GM10248 (cell line): ENCODE results near the gene CACNA1S.

Experiments used
- CTCF ChIA-PET: fragments of 300-600 bp; sonication (Branson Sonifier 250); formaldehyde crosslinking; extraction: SDS; loops from one replicate; lab custom pipeline; 2021; ENCODE audit warnings: antibody characterized with exemption; lab: Yijun Ruan, JAX
- POLR2A ChIA-PET: fragments of 350-650 bp; sonication (Branson Sonifier 250); formaldehyde crosslinking; extraction: SDS; loops from one replicate; lab custom pipeline; 2020; ENCODE audit warnings: antibody characterized with exemption; lab: Yijun Ruan, JAX
- DNase-seq: peaks from one replicate; pipeline ENCODE4 v3.0.0; 2012; ENCODE audit errors: extremely low spot score
- TF ChIP-seq, protein P1 (sequence below): IDR thresholded peaks from 2 replicates; pipeline ENCODE4 v1.5.1; 2012; ENCODE audit warnings: mild to moderate bottlenecking, low read depth; ENCODE audit errors: extremely low read depth, missing control alignments, control extremely low read depth

CACNA1S gene

DNA sequence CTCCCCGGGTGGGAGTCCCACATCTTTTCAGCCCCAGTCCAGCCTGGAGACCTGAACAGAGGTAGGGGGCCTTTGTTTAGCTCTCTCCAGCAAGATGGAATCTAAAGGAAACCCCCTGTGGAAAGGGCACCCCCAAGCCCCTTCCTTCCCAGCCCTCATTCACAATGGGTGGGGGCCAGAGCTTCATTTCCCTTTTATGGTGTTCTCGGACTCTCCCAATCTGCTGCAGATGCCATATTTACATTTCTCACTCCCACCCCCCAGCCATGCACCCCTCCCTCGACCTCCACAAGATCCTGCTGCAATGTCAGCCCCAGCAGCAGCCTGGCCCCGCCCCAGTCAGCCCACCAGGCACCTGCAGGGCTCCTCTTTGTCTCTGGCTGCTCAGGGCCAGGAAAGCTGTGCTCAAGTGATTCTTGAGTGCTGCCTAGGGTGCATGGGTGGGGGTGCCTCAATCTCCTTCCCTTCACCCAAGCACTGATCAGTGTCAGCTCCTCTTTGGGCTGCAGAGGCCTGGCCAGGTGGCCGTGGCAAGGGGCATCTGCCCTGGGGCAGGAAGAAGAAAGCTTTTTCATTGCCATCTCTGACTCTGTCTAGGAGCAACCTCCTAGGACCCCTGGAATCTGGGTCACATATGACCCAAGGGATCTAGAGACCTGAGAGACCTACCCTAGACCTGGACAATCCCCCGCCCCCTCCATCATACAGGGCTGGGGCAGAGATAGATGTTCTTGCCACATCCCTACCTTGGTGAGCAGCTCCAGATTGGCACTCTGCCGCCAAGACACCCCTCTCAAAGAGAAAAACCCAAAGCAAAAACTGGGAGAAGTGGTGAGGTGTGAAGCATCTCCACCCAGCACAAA is 90.4 kb downstream of the CACNA1S start:
- CTCF ChIA-PET: interaction anchor here (1.9 to 14.7 kb wide), 6 partner anchors 12 to 51 kb away, joined by 7 to 182 read pairs (median 32); no protein-coding TSS in a partner anchor
- peak; percentile 46 for DNase-seq
- POLR2A ChIA-PET: interaction anchor here (0.6 to 2.0 kb wide), 2 partner anchors 50 to 159 kb away, joined by 3 to 5 read pairs; no protein-coding TSS in a partner anchor
- TF ChIP-seq, protein P1, sequence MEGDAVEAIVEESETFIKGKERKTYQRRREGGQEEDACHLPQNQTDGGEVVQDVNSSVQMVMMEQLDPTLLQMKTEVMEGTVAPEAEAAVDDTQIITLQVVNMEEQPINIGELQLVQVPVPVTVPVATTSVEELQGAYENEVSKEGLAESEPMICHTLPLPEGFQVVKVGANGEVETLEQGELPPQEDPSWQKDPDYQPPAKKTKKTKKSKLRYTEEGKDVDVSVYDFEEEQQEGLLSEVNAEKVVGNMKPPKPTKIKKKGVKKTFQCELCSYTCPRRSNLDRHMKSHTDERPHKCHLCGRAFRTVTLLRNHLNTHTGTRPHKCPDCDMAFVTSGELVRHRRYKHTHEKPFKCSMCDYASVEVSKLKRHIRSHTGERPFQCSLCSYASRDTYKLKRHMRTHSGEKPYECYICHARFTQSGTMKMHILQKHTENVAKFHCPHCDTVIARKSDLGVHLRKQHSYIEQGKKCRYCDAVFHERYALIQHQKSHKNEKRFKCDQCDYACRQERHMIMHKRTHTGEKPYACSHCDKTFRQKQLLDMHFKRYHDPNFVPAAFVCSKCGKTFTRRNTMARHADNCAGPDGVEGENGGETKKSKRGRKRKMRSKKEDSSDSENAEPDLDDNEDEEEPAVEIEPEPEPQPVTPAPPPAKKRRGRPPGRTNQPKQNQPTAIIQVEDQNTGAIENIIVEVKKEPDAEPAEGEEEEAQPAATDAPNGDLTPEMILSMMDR: no peak

DNA sequence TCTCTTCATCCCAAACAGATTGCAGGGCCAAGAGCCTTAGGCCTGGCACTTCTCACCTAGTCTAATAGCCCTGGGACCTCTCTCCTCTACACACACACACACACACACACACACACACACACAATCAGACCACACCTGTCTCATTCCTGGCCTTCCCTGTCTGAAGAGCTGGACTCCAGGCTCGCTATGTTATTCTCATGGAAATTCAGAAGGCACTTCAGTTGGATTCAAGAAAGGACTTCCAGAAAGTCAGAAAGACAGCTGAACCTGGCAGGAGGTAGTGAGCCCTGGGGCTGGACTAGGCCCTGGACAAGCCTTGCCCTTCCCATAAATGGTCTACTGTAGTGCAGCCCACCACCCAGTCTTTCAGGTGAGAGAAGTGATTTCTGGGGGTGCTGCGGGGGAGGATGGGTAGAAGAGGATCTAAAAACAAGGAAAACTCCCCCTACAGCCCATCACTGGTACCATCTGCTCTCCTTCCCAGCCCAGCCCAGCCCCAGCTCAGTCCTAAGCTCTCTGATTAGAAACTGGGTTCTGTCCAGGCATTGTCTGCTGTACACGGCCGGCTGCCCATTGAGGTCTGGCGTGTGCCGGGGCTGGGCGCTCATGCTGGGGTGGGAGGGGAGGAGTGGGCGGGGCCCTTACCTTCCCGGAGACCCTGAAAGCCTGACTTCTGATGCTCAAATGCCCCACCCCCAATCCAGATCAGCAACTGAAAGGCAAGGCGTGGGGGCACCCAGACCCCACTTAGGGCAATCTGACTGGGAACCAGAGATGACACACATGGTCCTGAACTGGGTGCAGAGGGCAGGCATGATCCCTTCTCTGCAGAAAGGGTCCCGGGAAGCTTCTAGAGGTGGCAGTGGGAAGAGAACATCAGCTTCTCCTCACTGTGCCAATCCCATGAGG is 91.3 kb downstream of the CACNA1S start:
- TF ChIP-seq, protein P1: no peak
- CTCF ChIA-PET: interaction anchor here (0.8 to 14.7 kb wide), 14 partner anchors 8 to 102 kb away, joined by 3 to 182 read pairs (median 6); no protein-coding TSS in a partner anchor
- POLR2A ChIA-PET: interaction anchor here (0.7 to 2.0 kb wide), 2 partner anchors 27 to 49 kb away, joined by 4 to 5 read pairs; no protein-coding TSS in a partner anchor
- no peak for DNase-seq

DNA sequence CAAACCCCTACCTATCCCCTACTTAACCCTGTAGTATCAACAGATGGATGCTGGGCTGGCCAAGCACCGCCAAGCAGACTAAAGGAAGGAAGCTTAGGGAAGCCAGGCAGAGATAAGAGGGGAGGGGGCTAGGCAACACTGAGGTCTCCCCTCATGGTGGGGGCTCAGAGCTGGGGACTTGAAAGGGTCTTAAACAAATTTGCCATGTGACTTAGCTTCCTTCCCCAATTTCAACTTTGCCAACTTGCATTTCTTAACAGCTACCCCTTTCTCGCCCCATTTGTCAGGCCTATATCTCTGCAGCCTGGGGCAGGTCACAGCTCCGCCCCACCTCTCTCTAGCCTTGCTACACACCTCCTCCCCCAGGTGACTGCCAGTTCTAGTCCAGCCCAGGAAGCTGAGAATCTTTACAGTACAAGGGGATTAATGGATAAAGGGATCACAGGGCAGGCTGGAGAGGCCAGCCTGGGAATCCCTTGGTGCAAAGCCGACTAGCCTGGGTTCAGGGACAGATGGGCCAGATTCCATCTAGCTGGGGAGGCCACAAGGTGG is 92.1 kb downstream of the CACNA1S start:
- CTCF ChIA-PET: interaction anchor here (0.8 to 14.7 kb wide), 14 partner anchors 9 to 101 kb away, joined by 3 to 182 read pairs (median 6); no protein-coding TSS in a partner anchor
- POLR2A ChIA-PET: no interaction called here
- no peak for DNase-seq
- TF ChIP-seq, protein P1: no peak

DNA sequence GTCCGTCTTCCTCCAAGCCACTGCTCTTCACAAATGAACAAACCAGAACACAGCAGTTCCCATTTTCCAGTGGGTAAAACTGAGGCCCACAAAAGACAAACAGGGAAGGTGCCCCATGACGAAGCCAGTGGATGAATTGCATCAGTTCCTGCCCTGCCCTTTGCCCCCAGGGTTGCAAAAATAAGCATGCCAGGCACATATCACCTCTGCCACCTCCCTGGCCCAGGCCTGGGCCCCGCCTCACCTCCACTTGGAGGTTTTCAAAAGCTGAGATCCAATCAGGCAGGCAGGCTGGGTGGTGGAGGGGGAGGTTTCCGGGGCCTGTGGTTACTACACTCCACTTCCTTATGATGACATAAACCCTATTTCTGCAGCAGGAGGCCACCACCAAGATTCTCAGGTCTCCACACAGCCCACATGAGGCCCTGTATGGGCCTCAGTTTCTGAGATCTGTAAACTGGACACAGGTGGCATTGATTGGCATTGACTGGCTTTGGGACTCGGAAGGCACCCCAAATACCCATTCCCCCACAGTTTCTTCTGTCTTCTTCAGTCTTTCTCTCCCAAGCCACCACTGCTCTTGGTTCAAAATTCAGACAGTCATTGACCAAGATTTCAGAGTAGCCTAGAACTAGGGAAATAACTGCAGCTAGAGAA is 92.8 kb downstream of the CACNA1S start:
- peak; percentile 90 for DNase-seq
- ChIA-PET CTCF (interaction anchor here (1.2 to 14.7 kb wide), 9 partner anchors 10 to 75 kb away, joined by 3 to 182 read pairs (median 10); no protein-coding TSS in a partner anchor), POLR2A (no interaction called here)
- TF ChIP-seq, protein P1: no peak

DNA sequence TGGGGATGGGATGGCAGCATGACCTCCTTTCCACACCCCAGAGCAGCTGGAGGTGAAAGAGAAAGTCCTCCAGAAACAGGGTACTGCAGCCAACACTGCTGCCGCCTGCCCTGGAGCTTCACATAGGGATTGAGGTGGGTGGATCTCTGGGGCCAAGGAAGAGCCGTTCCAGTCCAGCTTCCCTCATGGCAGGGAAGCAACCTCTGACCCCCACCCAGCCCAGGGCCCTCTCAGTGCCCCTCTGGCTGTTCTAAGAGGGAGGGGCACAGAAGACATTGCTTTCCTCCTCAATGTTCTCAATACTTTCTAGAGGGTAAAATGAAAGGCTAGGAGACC is 94.4 kb downstream of the CACNA1S start:
- ChIA-PET CTCF (interaction anchor here (0.8 to 14.7 kb wide), 8 partner anchors 8 to 101 kb away, joined by 3 to 182 read pairs (median 8); no protein-coding TSS in a partner anchor), POLR2A (interaction anchor here (0.7 kb wide), 1 partner anchor 122 kb away, joined by 3 read pairs; no protein-coding TSS in a partner anchor)
- DNase-seq: no peak
- TF ChIP-seq, protein P1: no peak
